Activated effector memory CD4-positive, alpha-beta T cell treated with anti-CD3 and anti-CD28 coated beads, Interleukin-2, amount 50 U/mL, for 16 hours (primary cell): ENCODE data around the gene SLC25A10.

Source experiments
- DNase-seq: peaks from one replicate; pipeline ENCODE4 v3.0.0-alpha.2; 2020

SLC25A10 gene

GRCh38 chr17:81711814-81712467, at the start of gene SLC25A10:
SLC25A10 (plus strand) TSS chr17:81712284; CDS start chr17:81712427, 143 bp downstream.
- DNase-seq = peak; percentile 93

DNA sequence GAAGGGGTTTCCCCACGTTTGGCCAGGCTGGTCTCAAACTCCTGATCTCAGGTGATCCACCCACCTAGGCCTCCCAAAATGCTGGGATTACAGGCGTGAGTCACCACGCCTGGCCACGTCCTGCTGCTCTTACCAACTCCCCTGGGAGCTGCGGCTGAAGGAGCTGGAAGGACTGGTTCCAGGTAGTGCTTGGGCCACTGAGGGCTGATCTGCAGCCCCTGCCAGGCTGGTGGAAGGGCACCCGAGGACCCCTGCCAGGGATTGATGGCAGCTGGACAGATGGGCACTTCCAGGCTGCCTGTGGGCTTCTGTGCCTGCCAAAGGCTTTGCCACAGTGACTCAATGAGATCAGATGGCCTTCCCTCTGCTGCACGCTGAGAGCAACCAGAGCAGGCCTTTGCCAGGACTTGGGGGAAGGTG, 48.0 kb upstream of the SLC25A10 start:
- no peak for DNase-seq

- DNase-seq = peak; percentile 83
These were observed 46.6 kb upstream of the SLC25A10 start for GRCh38 chr17:81665205-81666091.

DNA sequence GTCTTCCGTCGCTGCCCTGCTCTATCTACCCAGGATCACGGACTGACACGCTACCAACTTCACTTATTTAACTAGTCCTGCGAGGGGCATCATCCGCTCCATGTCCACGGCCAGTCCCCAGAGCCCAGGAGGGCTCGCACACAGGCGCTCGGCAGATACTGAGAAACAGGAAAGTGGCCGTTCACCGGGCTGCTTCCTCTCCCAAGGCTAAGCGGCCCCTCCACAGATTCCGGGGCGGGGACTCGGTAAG, 46.1 kb upstream of the SLC25A10 start:
- DNase-seq = no peak

GRCh38 chr17:81666342-81667191, 45.5 kb upstream of the SLC25A10 start, which contains the start of the genes CCDC137 and OXLD1:
CCDC137 (plus strand) TSS chr17:81666737; CDS start chr17:81666767, 30 bp downstream.
OXLD1 (minus strand) TSS chr17:81666605; CDS start chr17:81666577, 28 bp downstream.
- peak; percentile 97 for DNase-seq

- no peak for DNase-seq
These were observed 44.3 kb upstream of the SLC25A10 start for GRCh38 chr17:81667754-81668153.

DNA sequence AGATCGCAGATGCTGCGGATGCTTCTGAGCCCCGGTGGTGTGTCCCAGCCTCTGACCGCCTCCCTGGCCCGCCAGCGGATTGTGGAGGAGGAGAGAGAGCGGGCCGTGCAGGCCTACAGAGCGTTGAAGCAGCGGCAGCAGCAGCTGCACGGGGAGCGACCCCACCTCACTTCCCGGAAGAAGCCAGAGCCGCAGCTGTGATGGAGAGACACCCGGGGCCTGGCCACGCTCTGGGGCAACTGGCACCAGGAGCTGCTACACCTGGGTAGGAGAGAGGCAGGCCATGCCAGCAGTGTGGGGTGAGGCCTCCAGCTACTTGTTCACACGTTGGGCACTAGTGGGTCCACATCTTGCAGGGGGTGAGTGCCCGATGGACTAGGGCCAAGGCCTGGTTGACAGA, 39.6 kb upstream of the SLC25A10 start:
- no peak for DNase-seq

- DNase-seq = no peak
These were observed 39.1 kb upstream of the SLC25A10 start for GRCh38 chr17:81672954-81673353.

- no peak for DNase-seq
These were observed 38.4 kb upstream of the SLC25A10 start for GRCh38 chr17:81673561-81674258.

DNA sequence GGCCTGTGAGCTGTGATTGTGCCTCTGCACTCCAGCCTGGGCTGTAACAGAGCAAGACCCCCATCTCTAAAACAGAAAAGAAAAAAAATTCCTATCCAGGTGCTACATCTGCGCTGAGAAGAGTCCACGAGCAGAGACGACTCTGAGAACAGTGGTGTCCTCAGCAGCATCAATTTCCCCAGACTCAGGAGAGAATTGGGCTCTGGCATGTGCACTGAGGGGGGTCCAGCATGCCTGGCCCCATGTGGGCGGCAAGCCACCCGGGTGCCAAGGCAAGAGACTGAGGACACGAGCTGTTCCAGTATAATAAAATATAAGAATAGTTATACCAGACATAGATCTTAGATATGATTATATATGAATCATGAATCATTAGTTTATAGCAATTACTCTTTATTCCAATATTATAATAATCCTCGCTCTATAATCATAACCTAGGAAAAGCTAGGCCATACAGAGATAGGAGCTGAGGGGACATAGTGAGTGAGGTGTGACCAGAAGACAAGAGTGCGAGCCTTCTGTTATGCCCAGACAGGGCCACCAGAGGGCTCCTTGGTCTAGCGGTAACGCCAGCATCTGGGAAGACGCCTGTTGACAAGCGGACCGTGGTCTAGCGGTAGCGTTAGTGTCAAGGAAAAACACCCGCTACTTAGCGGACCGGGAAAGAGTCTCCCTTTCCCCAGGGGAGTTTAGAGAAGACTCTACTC, 36.4 kb upstream of the SLC25A10 start:
- peak; percentile 75 for DNase-seq

DNA sequence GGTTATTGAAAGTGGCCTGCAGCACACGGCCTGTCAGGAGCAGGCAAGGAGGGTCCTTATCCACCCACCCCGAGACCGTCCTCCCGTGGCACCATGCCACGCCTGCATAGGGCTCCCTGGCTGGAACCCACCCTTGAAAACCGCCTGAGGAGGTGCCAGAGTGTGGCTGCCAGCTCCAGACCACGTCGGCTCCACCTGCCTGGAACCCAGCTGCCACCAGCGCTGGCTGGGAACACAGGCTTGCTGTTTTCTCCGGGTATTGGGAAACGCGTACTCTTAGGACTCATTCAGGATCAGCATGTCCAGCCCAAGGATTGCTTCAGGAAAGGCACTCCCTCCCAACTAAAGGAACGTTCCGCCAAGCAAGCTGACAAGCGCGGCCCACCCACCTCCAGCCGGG, 35.2 kb upstream of the SLC25A10 start:
- DNase-seq = no peak

DNA sequence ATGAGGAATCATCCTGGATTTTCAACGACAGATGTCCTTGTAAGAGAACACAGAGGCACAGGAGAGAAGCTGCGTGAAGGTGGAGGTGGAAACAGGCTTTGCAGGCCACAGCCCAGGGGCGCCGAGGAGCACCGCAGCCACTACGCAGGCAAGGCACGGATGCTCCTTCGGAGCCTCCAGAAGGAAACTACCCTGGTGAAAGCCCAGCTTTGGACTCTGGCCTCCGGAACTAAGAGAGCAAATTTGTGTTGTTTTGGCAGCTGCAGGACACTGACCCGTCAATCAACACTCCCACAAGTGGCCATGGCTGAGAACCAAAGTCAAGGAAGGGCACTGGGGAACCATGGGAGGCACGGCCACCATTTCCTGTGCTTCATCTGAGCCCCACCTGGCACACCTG, 31.9 kb upstream of the SLC25A10 start:
- DNase-seq = no peak

- DNase-seq = no peak
These were observed 30.4 kb upstream of the SLC25A10 start for GRCh38 chr17:81681672-81682071.

DNA sequence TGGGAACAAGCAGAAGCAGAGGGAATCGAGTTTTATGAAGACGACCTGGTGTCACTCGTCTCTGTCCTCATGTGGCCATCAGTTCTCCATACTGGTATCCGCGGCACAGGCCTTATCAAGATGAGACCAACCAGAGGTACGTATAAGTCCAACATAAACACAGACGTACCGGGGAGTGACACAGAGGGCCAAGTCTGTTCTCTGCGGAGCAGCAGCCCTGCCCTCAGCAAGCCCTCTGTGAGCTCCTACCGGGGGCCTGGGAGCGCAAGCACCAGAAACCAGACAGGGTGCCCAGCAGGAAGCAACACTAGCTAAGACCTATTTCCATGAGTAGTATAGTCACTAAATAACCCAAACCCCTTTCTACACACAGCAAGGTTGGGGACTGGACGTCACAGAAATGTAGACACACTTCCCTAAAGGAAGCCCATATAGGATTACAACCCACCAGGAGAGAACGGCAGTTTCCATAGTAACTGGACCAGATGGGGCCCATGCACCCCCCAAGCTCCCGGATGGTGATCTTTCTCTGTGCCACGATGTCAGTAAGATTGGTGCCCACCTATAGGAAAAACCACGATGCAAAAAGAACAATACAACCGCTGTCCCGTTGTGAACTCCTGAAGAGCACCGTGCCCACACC, 29.4 kb upstream of the SLC25A10 start:
- no peak for DNase-seq

DNA sequence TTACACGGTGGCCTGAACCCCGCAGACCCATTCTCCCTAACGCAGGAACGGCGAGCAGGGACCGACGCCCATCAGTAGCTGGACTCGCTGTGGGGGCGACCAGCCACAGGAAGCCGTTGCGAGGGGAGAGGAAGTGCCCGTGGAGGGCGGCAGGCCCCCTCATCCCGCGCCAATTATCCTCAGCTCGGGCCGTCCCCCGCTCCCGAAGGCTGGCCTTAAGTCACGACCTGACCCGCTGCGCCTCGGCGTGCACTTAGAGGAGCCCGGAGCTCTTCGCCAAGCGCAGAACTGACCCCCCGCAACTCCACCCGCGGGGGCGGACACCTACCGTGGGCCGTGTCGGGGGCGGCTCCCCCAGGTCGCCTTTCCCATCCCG, 28.9 kb upstream of the SLC25A10 start:
- no peak for DNase-seq

- DNase-seq = peak; percentile 99
These were observed 28.3 kb upstream of the SLC25A10 start, which contains the start of the genes ARL16 and HGS for GRCh38 chr17:81683584-81684441. ARL16 (minus strand) TSS chr17:81683797; CDS start chr17:81683753, 44 bp downstream. HGS (plus strand) TSS chr17:81684011; CDS start chr17:81684067, 56 bp downstream.

- peak; percentile 71 for DNase-seq
These were observed 27.6 kb upstream of the SLC25A10 start for GRCh38 chr17:81684442-81684911.

DNA sequence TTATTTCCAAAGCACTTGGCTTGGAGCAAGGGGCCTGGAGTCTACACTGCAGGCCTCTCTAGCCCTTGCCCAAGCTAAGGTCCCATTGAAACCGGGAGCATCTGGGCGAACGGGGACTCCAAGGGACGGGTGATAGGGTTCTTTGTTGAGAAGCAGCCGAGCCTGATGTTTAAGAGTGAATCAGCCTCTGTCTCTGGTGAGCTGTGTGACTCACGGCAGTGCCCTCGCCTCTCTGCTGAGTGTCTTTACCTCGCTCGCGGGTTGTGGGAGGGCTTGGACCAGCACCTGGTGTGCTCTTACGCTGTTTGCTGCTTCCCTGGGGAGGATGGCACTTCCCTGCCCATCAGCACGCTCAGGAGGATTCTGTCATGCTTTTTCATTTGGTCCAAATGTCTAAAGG, 27.0 kb upstream of the SLC25A10 start:
- DNase-seq = peak; percentile 81

DNA sequence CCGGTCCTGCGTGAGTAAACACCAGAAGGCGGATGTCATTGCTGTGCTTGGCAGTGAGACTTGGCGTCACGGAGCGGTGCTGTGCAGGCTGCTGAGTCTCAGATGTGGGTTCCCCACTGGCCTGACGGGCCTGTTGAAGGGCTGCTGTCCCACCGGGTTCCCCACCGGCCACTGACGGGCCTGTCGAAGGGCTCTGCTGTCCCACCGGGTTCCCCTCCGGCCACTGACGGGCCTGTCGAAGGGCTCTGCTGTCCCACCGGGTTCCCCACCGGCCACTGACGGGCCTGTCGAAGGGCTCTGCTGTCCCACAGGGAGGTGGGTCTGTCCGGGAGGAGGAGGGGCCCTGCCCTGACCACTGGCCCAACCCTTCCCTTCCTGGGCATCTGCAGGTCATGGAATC, 25.5 kb upstream of the SLC25A10 start:
- DNase-seq = no peak
